ENCODE results near the gene RASA1. TPM values are rescaled to one million over a fixed set of nuclear protein-coding genes. Genes with fewer than 3 reads are reported as not detected.

Gene RASA1
- total and polyA plus RNA-seq, 9 of the 15 experiments (the other 6 are each of a cell fraction or from before 2014, with no cell fraction given): 3.2 to 17.3 (median 9.2) TPM

GRCh38 chr5:87267574-87268125 lies at the start of gene RASA1 (continued):
- TF ChIP-seq ARNT (IDR thresholded peaks at IDR 0.05) (no peak), NRF1 (conservative IDR thresholded peaks at IDR 0.05 in 1 of 2, IDR thresholded peaks at IDR 0.05 in 1 of 2) (peak; percentile 86 to 88), FOXM1 (IDR thresholded peaks at IDR 0.05; ENCODE audit: low read depth) (no peak), FOXM1 (CRISPR knock-in tag; IDR thresholded peaks at IDR 0.05; ENCODE audit: low read depth) (0 out of 2 replicates have a peak, but pooled peaks have one; percentile 52), ZNF165 (CRISPR knock-in tag; IDR thresholded peaks at IDR 0.05; ENCODE audit: borderline replicate concordance) (no peak), CBX1 (IDR thresholded peaks at IDR 0.05; ENCODE audit: low read depth) (0 out of 2 replicates have a peak, but pooled peaks have one; percentile 36), PRMT5 (CRISPR knock-in tag; IDR thresholded peaks at IDR 0.05) (no peak), BRD9 (IDR thresholded peaks at IDR 0.05; ENCODE audit: low read depth, partially characterized antibody) (no peak), PRDM10 (IDR thresholded peaks at IDR 0.05; ENCODE audit: partially characterized antibody) (peak; percentile 86), THAP7 (CRISPR knock-in tag; IDR thresholded peaks at IDR 0.05) (no peak), CC2D1A (IDR thresholded peaks at IDR 0.05) (no peak), MLLT1 (IDR thresholded peaks at IDR 0.05) (0 out of 4 replicates have a peak, but pooled peaks of 1 of the 2 experiments have one; percentile 46), ETV6 (IDR thresholded peaks at IDR 0.05; ENCODE audit: borderline replicate concordance in 1 of 2, low read depth in 2 of 2, low read length in 1 of 2) (peak in 1 of 2 experiments; percentile 89; a peak in 2 of 4 replicates), ETV6 (CRISPR knock-in tag; IDR thresholded peaks at IDR 0.05; ENCODE audit: borderline replicate concordance) (no peak), MYC (IDR thresholded peaks at IDR 0.05; ENCODE audit: low read depth, low read length) (peak; percentile 83), MYC (CRISPR knock-in tag; IDR thresholded peaks at IDR 0.05; ENCODE audit: borderline replicate concordance, low read depth) (peak; percentile 67; the same call in 1 of the 2 replicates), CTCFL (IDR thresholded peaks at IDR 0.05; ENCODE audit: borderline replicate concordance, insufficient read depth, low read depth, low read length, poor library complexity, severe bottlenecking) (no peak), CREB3L1 (IDR thresholded peaks at IDR 0.05; ENCODE audit: borderline replicate concordance, low read depth) (0 out of 2 replicates have a peak, but pooled peaks have one; percentile 32), BMI1 (IDR thresholded peaks at IDR 0.05; ENCODE audit: low read length) (no peak)

All from K562 (cell line).